Activated CD8-positive, alpha-beta memory T cell treated with anti-CD3 and anti-CD28 coated beads, Interleukin-2, amount 50 U/mL, for 48 hours (primary cell): ENCODE data around the gene BRCA1.
"Not testable (repeated sequence)": the region's sequence is repeated elsewhere in the genome, so short reads cannot be mapped to it uniquely, and the experiment has no call there.

ENCODE experiments used
- DNase-seq: peaks from one replicate; pipeline ENCODE4 v3.0.0-alpha.2; 2020

The BRCA1 gene

GRCh38 chr17:43133439-43133838, 8.3 kb upstream of the BRCA1 start:
- DNase-seq = peak; percentile 17

- DNase-seq = peak; percentile 12
Observed at GRCh38 chr17:43132117-43132516, 7.0 kb upstream of the BRCA1 start.

- no peak for DNase-seq
Observed at GRCh38 chr17:43129671-43130010, 4.5 kb upstream of the BRCA1 start.

DNA sequence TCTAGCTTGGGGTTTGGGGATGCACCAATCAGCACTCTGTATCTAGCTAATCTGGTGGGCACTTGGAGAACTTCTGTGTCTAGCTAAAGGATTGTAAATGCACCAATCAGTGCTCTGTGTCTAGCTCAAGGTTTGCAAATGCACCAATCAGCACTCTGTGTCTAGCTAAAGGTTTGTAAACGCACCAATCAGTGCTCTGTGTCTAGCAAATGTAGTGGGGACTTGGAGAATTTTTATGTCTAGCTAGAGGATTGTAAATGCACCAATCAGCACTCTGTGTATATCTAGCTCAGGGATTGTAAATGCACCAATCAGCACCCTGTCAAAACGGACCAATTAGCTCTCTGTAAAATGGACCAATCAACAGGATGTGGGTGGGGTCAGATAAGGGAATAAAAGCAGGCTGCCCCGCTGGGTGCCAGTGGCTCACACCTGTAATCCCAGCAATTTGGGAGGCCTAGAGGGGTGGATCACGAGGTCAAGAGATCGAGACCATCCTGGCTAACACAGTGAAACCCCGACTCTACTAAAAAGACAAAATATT, 2.2 kb upstream of the BRCA1 start:
- DNase-seq = peak; percentile 42

GRCh38 chr17:43126911-43127290, 1.7 kb upstream of the BRCA1 start:
- DNase-seq = no peak

GRCh38 chr17:43125967-43126910, 1.1 kb upstream of the BRCA1 start:
- peak; percentile 49 for DNase-seq

GRCh38 chr17:43118679-43119615, 6.2 kb downstream of the BRCA1 start:
- peak; percentile 20 for DNase-seq

DNA sequence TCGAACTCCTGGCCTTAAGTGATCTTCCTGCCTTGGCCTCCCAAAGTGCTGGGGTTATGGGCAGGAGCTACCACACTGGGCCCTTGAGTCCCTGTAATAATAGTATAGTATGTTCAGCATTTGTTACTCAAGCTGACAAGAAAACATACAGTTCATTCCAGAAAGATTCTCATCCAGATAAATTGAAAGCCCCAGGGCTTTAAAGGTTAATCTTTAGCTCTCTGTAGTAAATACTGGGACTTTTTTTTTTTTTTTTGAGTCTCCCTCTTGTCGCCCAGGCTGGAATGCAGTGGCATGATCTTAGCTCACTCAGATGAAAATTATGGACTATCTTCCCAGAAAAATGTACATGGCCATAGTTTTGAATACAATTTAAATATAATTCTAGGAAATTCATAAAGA, 11.0 kb downstream of the BRCA1 start:
- no peak for DNase-seq

DNA sequence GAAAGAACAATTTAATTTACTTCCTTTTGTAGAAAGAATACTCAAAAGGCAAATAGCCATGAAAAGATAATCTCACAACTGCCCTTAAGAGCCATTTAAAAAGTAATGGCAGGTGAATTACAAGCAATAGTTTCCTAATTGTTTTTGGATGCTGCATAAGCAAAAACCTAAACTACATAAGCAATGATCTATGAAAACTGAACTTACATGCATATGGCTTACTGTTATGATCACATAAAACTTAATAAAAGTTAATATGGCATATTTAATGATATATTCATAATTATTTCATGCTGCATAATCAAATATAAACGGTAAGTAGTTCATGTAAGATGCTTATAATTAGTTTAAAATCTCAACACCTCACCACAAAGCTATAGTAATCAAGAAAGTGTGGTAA, 18.6 kb downstream of the BRCA1 start:
- DNase-seq = no peak

DNA sequence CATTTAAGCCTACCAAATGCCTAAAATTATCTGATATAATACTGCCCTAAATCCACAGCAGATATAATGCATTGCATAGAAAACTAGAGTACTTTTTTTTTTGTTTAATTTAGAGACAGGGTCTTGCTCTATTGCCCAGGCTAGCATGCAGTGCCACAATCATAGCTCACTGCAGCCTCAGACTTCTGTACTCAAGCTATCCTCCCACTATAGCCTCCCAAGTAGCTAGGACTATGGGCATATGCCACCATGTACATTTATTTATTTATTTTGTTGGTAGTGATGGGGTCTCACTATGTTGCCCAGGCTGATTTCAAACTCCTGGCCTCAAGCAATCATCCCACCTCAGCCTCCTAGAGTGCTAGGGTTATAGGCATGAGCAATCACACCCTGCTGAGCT, 20.0 kb downstream of the BRCA1 start:
- DNase-seq = no peak

- DNase-seq = no peak
Observed at GRCh38 chr17:43104665-43105064, 20.5 kb downstream of the BRCA1 start.

DNA sequence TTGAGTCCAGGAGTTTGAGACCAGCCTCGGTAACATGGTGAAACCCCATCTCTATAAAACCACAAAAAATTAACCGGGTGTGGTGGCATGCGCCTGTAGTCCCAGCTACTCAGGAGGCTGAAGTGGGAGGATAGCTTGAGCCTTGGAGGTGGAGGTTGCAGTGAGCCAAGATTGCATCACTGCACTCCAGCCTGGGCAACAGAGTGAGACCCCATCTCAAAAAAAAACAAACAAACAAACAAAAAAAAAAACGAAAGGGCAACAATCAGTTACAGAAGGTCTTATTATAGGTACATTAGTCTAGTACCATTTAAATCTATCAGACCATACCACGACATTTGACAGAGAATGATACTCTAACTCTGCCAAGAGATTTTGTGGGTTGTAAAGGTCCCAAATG, 29.8 kb downstream of the BRCA1 start:
- not testable (repeated sequence) for DNase-seq

DNA sequence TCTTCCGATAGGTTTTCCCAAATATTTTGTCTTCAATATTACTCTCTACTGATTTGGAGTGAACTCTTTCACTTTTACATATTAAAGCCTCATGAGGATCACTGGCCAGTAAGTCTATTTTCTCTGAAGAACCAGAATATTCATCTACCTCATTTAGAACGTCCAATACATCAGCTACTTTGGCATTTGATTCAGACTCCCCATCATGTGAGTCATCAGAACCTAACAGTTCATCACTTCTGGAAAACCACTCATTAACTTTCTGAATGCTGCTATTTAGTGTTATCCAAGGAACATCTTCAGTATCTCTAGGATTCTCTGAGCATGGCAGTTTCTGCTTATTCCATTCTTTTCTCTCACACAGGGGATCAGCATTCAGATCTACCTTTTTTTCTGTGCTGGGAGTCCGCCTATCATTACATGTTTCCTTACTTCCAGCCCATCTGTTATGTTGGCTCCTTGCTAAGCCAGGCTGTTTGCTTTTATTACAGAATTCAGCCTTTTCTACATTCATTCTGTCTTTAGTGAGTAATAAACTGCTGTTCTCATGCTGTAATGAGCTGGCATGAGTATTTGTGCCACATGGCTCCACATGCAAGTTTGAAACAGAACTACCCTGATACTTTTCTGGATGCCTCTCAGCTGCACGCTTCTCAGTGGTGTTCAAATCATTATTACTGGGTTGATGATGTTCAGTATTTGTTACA, 30.9 kb downstream of the BRCA1 start:
- no peak for DNase-seq

GRCh38 chr17:43092901-43093300, 32.3 kb downstream of the BRCA1 start:
- DNase-seq = no peak

GRCh38 chr17:43090022-43090421, 35.1 kb downstream of the BRCA1 start:
- no peak for DNase-seq

DNA sequence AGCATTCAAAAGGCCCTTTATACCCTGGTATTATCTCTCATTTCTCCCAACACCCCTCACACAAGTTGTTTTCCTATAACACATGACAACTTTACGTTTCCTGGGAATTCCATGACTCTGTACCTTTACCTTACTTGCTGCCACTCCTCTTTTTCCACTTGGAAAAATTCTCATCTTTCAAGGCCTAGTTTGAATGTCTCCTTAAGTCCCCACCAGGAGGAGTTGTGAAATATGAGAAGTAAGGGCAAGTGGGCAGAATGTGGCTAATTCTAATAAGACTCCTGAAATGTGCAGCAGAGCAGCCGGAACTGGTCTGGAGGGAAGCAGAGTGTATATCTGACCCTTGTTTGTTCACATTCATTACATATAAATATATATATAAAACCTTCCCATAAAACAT, 39.7 kb downstream of the BRCA1 start:
- no peak for DNase-seq

- DNase-seq = no peak
Observed at GRCh38 chr17:43079641-43080302, 45.4 kb downstream of the BRCA1 start.

- no peak for DNase-seq
Observed at GRCh38 chr17:43074869-43075268, 50.3 kb downstream of the BRCA1 start.

DNA sequence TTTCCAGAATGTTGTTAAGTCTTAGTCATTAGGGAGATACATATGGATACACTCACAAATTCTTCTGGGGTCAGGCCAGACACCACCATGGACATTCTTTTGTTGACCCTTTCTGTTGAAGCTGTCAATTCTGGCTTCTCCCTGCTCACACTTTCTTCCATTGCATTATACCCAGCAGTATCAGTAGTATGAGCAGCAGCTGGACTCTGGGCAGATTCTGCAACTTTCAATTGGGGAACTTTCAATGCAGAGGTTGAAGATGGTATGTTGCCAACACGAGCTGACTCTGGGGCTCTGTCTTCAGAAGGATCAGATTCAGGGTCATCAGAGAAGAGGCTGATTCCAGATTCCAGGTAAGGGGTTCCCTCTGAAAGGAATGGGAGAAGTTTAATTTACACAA, 54.3 kb downstream of the BRCA1 start:
- DNase-seq = no peak

DNA sequence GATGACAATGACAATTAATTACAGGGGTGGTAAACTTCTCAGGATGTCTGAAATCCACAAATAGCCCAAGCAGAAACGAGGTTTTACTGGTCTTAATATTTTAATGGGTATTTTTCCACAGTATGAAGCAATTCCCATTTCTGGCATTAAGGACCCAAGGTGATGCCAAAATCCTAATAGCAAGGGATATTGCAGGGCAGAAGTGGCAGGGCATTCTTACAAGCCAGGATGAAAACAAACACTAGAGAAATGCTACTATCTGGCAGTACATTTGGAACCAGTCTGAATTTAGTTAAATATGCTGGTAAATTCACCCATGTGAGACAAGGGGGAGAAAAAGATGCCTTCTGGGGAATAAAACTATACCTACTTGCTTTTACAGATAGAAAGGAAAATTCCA, 54.9 kb downstream of the BRCA1 start:
- no peak for DNase-seq

- no peak for DNase-seq
Observed at GRCh38 chr17:43069368-43069898, 55.7 kb downstream of the BRCA1 start.
